ENCODE measurements around the gene SLC25A34.

- TF ChIP-seq CTCF (IDR thresholded peaks at IDR 0.05 in 4 of 5, conservative IDR thresholded peaks at IDR 0.05 in 1 of 5): no peak
- no peak for TF ChIP-seq POLR2A (IDR thresholded peaks at IDR 0.05)
Observed at GRCh38 chr1:15748690-15749398, 12.8 kb downstream of the SLC25A34 start.

Measured in gastrocnemius medialis (tissue), 4 donors.